HCT116 (cell line): ENCODE results near the gene RAET1L. TPM values are rescaled to one million over a fixed set of nuclear protein-coding genes. Genes with fewer than 3 reads are reported as not detected.

Source experiments
- ATAC-seq: fragments of 200-7000 bp; cut with Tn5 transposase; 2 replicates; pipeline ENCODE4 v1.9.1; 2020; ENCODE audit warnings: mild to moderate bottlenecking, moderate library complexity
- BruUV-seq: library from RNA; stranded (reverse); fragments of 400-500 nt; replicated peaks from 2 replicates; lab custom pipeline; 2021; lab: Mats Ljungman, UMichigan
- CTCF ChIA-PET: fragments of 300-600 bp; sonication (Branson Sonifier 250); formaldehyde crosslinking; loops from one replicate; lab custom pipeline; 2021; ENCODE audit warnings: antibody characterized with exemption; lab: Charles Lee
- POLR2A ChIA-PET: fragments of 300-600, 350-600 bp; sonication (Branson Sonifier 250); formaldehyde crosslinking; loops from one replicate; lab custom pipeline; 2021; ENCODE audit warnings: antibody characterized with exemption; lab: Charles Lee
- RAD21 ChIA-PET, 2 experiments: fragments of 300-600 bp; sonication (Branson Sonifier 250); formaldehyde crosslinking; loops; one replicate each; lab custom pipeline; 2023; ENCODE audit warnings: low total read pairs in 2 of 2; ENCODE audit not compliant: uncharacterized antibody in 2 of 2, unreplicated experiment in 2 of 2, low non-redundant PET in 1 of 2; lab: Charles Lee
- DNase-seq: peaks from one replicate; pipeline ENCODE4 v3.0.0-alpha.2; 2010; ENCODE audit warnings: low read depth, low spot score
- H2AFZ ChIP-seq: fragments of 200-600 bp; shearing (Covaris generic), sonication (generic); 2 replicates; pipeline ENCODE4 v1.6.1; 2017; ENCODE audit warnings: low read depth, mixed run types, mixed read lengths, antibody characterized with exemption, low read length; ENCODE audit not compliant: poor library complexity, severe bottlenecking
- H3K27ac ChIP-seq: 2 replicates; pipeline ENCODE4 v1.5.1; 2012; ENCODE audit warnings: low read depth, low read length
- H3K27me3 ChIP-seq: fragments of 200-600 bp; sonication (generic); 2 replicates; pipeline ENCODE4 v1.6.1; 2016; ENCODE audit warnings: mixed run types, low read length, mixed read lengths; ENCODE audit not compliant: insufficient read depth
- H3K36me3 ChIP-seq, 2 experiments: fragments of 200-500 bp in 1 of 2; fragments of 200-600 bp in 1 of 2; sonication (Bioruptor generic) in 1 of 2; sonication (generic) in 1 of 2; 2 replicates each; pipeline versions ENCODE4 v1.5.1 to v1.6.1; 2014 to 2016; ENCODE audit warnings: low read length in 2 of 2, inconsistent platforms in 1 of 2, mixed read lengths in 1 of 2, mixed run types in 1 of 2; ENCODE audit not compliant: insufficient read depth in 2 of 2, control insufficient read depth in 1 of 2
- H3K4me1 ChIP-seq, 2 experiments: fragments of 200-600 bp in 1 of 2; sonication (generic) in 1 of 2; 2 replicates each; pipeline versions ENCODE4 v1.5.1 to v1.6.1; 2012 to 2017; ENCODE audit warnings: low read length in 2 of 2, inconsistent platforms in 1 of 2, mild to moderate bottlenecking in 1 of 2, mixed read lengths in 1 of 2, mixed run types in 1 of 2, moderate library complexity in 1 of 2; ENCODE audit not compliant: insufficient read depth in 2 of 2, control insufficient read depth in 1 of 2
- H3K4me2 ChIP-seq: fragments of 200-600 bp; sonication (generic); 2 replicates; pipeline ENCODE4 v1.6.1; 2017; ENCODE audit warnings: mixed run types, low read length, mixed read lengths
- H3K4me3 ChIP-seq, 2 experiments: fragments of 200-600 bp in 1 of 2; sonication (generic) in 1 of 2; replicated peaks in 1 of 2; 2 replicates each; pipeline ENCODE4 v1.5.1; 2011 to 2016; ENCODE audit warnings: low read length in 2 of 2, control low read depth in 1 of 2, low read depth in 1 of 2, mild to moderate bottlenecking in 1 of 2, mixed read lengths in 1 of 2, mixed run types in 1 of 2
- H3K79me2 ChIP-seq: fragments of 200-600 bp; sonication (generic); 2 replicates; pipeline ENCODE4 v1.6.1; 2017; ENCODE audit warnings: mild to moderate bottlenecking, mixed run types, low read length, moderate library complexity, mixed read lengths; ENCODE audit not compliant: insufficient read depth
- H3K9ac ChIP-seq: fragments of 200-600 bp; sonication (generic); 2 replicates; pipeline ENCODE4 v1.6.1; 2016; ENCODE audit warnings: low read length, mixed read lengths
- H3K9me2 ChIP-seq: fragments of 200-600 bp; sonication (generic), shearing (Covaris generic); 2 replicates; pipeline ENCODE4 v1.6.1; 2017; ENCODE audit warnings: mixed run types, mild to moderate bottlenecking, moderate library complexity; ENCODE audit not compliant: insufficient read depth
- H3K9me3 ChIP-seq, 2 experiments: fragments of 200-500 bp in 1 of 2; fragments of 200-600 bp in 1 of 2; sonication (Bioruptor generic) in 1 of 2; sonication (generic) in 1 of 2; 2 replicates each; pipeline ENCODE4 v1.6.1; 2014 to 2017; ENCODE audit warnings: low read length in 2 of 2, mixed read lengths in 2 of 2, inconsistent platforms in 1 of 2, low read depth in 1 of 2, mild to moderate bottlenecking in 1 of 2, mixed run types in 1 of 2, moderate library complexity in 1 of 2; ENCODE audit not compliant: control insufficient read depth in 1 of 2, insufficient read depth in 1 of 2
- H4K20me1 ChIP-seq: fragments of 200-600 bp; sonication (generic), shearing (Covaris generic); 2 replicates; pipeline ENCODE4 v1.6.1; 2017; ENCODE audit warnings: mixed run types, mild to moderate bottlenecking, moderate library complexity; ENCODE audit not compliant: insufficient read depth
- ATF3 ChIP-seq: IDR thresholded peaks from 2 replicates; pipeline ENCODE4 v1.6.1; 2012
- EZH2 ChIP-seq: fragments of 200-600 bp; sonication (generic); IDR thresholded peaks from 2 replicates; pipeline ENCODE4 v1.6.1; 2017; ENCODE audit warnings: antibody characterized with exemption, mixed run types
- FOSL1 ChIP-seq: IDR thresholded peaks from 2 replicates; pipeline ENCODE4 v1.6.1; 2012; ENCODE audit warnings: low read depth
- SIN3A ChIP-seq: IDR thresholded peaks from 2 replicates; pipeline ENCODE4 v1.6.1; 2012; ENCODE audit warnings: low read depth
- TCF7L2 ChIP-seq: IDR thresholded peaks from 2 replicates; pipeline ENCODE4 v1.7.0; 2011; ENCODE audit warnings: borderline replicate concordance, inconsistent platforms; ENCODE audit not compliant: insufficient read depth, insufficient read length; ENCODE audit errors: extremely low read depth
- YY1 ChIP-seq: IDR thresholded peaks from 2 replicates; pipeline ENCODE4 v1.6.1; 2011; ENCODE audit warnings: low read length, low read depth, moderate library complexity, mild to moderate bottlenecking; ENCODE audit not compliant: insufficient replicate concordance; ENCODE audit errors: extremely low read depth
- ZBTB33 ChIP-seq: IDR thresholded peaks from 2 replicates; pipeline ENCODE4 v1.6.1; 2011; ENCODE audit warnings: mild to moderate bottlenecking, low read length, moderate library complexity; ENCODE audit not compliant: insufficient replicate concordance; ENCODE audit errors: extremely low read depth
- ZFX ChIP-seq: fragments of 450-650 bp; IDR thresholded peaks from 2 replicates; pipeline ENCODE4 v1.6.1; 2017
- intact Hi-C: fragments of 100-400 bp; cut with micrococcal nuclease; formaldehyde crosslinking; loops from 2 replicates; pipeline ENCODE4 v1.10.0; 2022
- total RNA-seq: library from RNA; stranded (reverse); gene quantifications from one replicate; pipeline ENCODE4 v1.2.1, GENCODE V29; 2021; ENCODE audit not compliant: unreplicated experiment

Gene RAET1L
- total RNA-seq, 1 experiment from 2014 or later = 1.5 TPM

DNA sequence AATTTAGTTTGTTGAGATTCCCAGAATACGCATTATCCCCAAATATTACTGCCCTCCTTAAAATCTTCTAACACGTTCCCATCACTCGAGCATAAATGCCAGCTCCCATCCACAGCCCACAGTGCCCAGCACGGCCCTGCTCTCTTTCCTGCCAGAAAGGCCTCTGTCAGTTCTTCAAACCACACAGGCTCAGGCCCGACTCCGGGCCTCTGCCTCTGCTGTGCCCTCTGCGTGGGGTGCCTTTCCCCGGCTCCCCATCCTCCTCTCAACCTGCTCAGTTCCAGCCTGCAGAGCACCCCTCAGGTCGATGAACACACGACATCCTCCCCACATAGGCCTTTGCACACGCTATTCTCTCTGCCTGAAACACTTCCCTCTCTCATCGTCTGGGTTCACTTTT is 30.8 kb upstream of the RAET1L start:
- Histone ChIP-seq H2AFZ (no peak overlapping the region), H3K4me2 (no peak overlapping the region), H3K36me3 (peaks cover 0 to 4% of the 10 kb centered on the region in 2 experiments; a peak in 2 of 4 replicates), H3K9me3 (no peaks in the 10 kb centered on the region), H3K9me2 (no peaks in the 10 kb centered on the region), H3K27ac (no peak overlapping the region), H3K4me1 (no peaks in the 10 kb centered on the region), H3K4me3 (no peak overlapping the region), H3K9ac (no peak overlapping the region), H3K79me2 (no peaks in the 10 kb centered on the region), H3K27me3 (peaks cover 15% of the 10 kb centered on the region; the same call in 1 of the 2 replicates), H4K20me1 (no peaks in the 10 kb centered on the region)
- POLR2A ChIA-PET = interaction anchor here (1.4 kb wide), 1 partner anchor 13 kb away, joined by 3 read pairs; the partner anchor contains the start of gene ULBP3
- DNase-seq (no peak), ATAC-seq (no peak)
- RAD21 ChIA-PET = no interaction called here
- intact Hi-C loops = no loop called here
- CTCF ChIA-PET = interaction anchor here (0.6 kb wide), 1 partner anchor 336 kb away, joined by 3 read pairs; no protein-coding TSS in a partner anchor
- no TSS peak for BruUV-seq
- TF ChIP-seq SIN3A (no peak), ZFX (no peak), FOSL1 (no peak), ATF3 (no peak), EZH2 (no peak), TCF7L2 (no peak), YY1 (no peak), ZBTB33 (no peak)
